BE2C (cell line): ENCODE measurements around the gene VIT.
A peak's percentile ranks its signal among the peaks of the same experiment; 100 is the strongest.

Experiments
- DNase-seq: peaks from one replicate; pipeline ENCODE4 v3.0.0-alpha.2; 2020
- H3K27me3 ChIP-seq: fragments of 250-450 bp; sonication (Bioruptor Pico); 2 replicates; pipeline ENCODE4 v1.5.1; 2020; ENCODE audit warnings: mild to moderate bottlenecking
- H3K36me3 ChIP-seq: fragments of 250-450 bp; sonication (Bioruptor Pico); 2 replicates; pipeline ENCODE4 v1.5.1; 2020; ENCODE audit warnings: mild to moderate bottlenecking
- H3K4me1 ChIP-seq: fragments of 250-450 bp; sonication (Bioruptor Pico); 2 replicates; pipeline ENCODE4 v1.5.1; 2020
- H3K4me3 ChIP-seq: 2 replicates; pipeline ENCODE4 v1.5.1; 2011; ENCODE audit warnings: low read depth, low read length
- H3K9me3 ChIP-seq: fragments of 250-450 bp; sonication (Bioruptor Pico); 2 replicates; pipeline ENCODE4 v1.5.1; 2020
- CTCF ChIP-seq: IDR thresholded peaks from 2 replicates; pipeline ENCODE4 v1.5.1; 2012; ENCODE audit warnings: mild to moderate bottlenecking, low read depth, low read length

VIT gene

GRCh38 chr2:36663851-36664695 is 32.4 kb upstream of the VIT start:
- H3K9me3 ChIP-seq: no peaks in the 10 kb centered on the region
- no peaks in the 10 kb centered on the region for H3K36me3 ChIP-seq
- no peak overlapping the region for H3K4me3 ChIP-seq
- TF ChIP-seq CTCF: peak; percentile 85
- H3K27me3 ChIP-seq: peaks cover 44% of the 10 kb centered on the region
- no peaks in the 10 kb centered on the region for H3K4me1 ChIP-seq
- DNase-seq: peak; percentile 25

GRCh38 chr2:36664696-36665076 is 31.8 kb upstream of the VIT start:
- no peak for DNase-seq
- Histone ChIP-seq H3K9me3 (no peaks in the 10 kb centered on the region), H3K4me3 (no peak overlapping the region), H3K27me3 (peaks cover 44% of the 10 kb centered on the region), H3K36me3 (no peaks in the 10 kb centered on the region), H3K4me1 (no peaks in the 10 kb centered on the region)
- no peak for TF ChIP-seq CTCF

GRCh38 chr2:36667931-36668330 is 28.6 kb upstream of the VIT start:
- H3K9me3 ChIP-seq: no peaks in the 10 kb centered on the region
- H3K36me3 ChIP-seq: no peaks in the 10 kb centered on the region
- peaks cover 41% of the 10 kb centered on the region for H3K27me3 ChIP-seq
- TF ChIP-seq CTCF: no peak
- H3K4me3 ChIP-seq: no peak overlapping the region
- DNase-seq: no peak
- H3K4me1 ChIP-seq: no peaks in the 10 kb centered on the region

- Histone ChIP-seq H3K4me3 (no peak overlapping the region), H3K4me1 (no peaks in the 10 kb centered on the region), H3K36me3 (no peaks in the 10 kb centered on the region), H3K27me3 (peaks cover 26% of the 10 kb centered on the region), H3K9me3 (no peaks in the 10 kb centered on the region)
- TF ChIP-seq CTCF: no peak
- no peak for DNase-seq
These were observed 25.5 kb upstream of the VIT start for GRCh38 chr2:36670881-36671595.

- Histone ChIP-seq H3K4me1 (no peaks in the 10 kb centered on the region), H3K36me3 (no peaks in the 10 kb centered on the region)
- no peak for TF ChIP-seq CTCF
These were observed 24.8 kb upstream of the VIT start for GRCh38 chr2:36671731-36672130.

GRCh38 chr2:36672199-36672598 is 24.3 kb upstream of the VIT start:
- H3K27me3 ChIP-seq: peaks cover 20% of the 10 kb centered on the region
- H3K4me1 ChIP-seq: no peaks in the 10 kb centered on the region
- no peaks in the 10 kb centered on the region for H3K9me3 ChIP-seq
- H3K4me3 ChIP-seq: no peak overlapping the region
- TF ChIP-seq CTCF: peak; percentile 40
- no peak for DNase-seq
- H3K36me3 ChIP-seq: no peaks in the 10 kb centered on the region

More at GRCh38 chr2:36671731-36672130, 24.8 kb upstream of the VIT start:
- Histone ChIP-seq H3K27me3 (peaks cover 25% of the 10 kb centered on the region), H3K4me3 (no peak overlapping the region), H3K9me3 (no peaks in the 10 kb centered on the region)
- no peak for DNase-seq
